NT2/D1 (cell line): ENCODE data around the gene DUSP15.

ENCODE experiments used
- SUZ12 ChIP-seq: IDR thresholded peaks from 2 replicates; pipeline ENCODE4 v1.6.1; 2011; ENCODE audit not compliant: insufficient read length, insufficient read depth; ENCODE audit errors: extremely low read depth
- YY1 ChIP-seq: IDR thresholded peaks from 2 replicates; pipeline ENCODE4 v1.6.1; 2011; ENCODE audit not compliant: insufficient read length, insufficient read depth
- ZNF274 ChIP-seq: IDR thresholded peaks from 2 replicates; pipeline ENCODE4 v1.6.1; 2011; ENCODE audit warnings: mild to moderate bottlenecking, low read depth, low read length

GRCh38 chr20:31870726-31871617 is 645 bp upstream of the DUSP15 start:
- no peak for TF ChIP-seq ZNF274
- no peak for TF ChIP-seq YY1
- TF ChIP-seq SUZ12 = no peak
